Kidney tubule cell (primary cell): ENCODE data around the gene NUPR2.
"Not testable (repeated sequence)": the region's sequence is repeated elsewhere in the genome, so short reads cannot be mapped to it uniquely, and the experiment has no call there.

Source experiments
- DNase-seq: peaks from one replicate; pipeline ENCODE4 v3.0.0-alpha.2; 2018; ENCODE audit warnings: low spot score

The NUPR2 gene

GRCh38 chr7:56086761-56087160, 29.5 kb downstream of the NUPR2 start:
- no peak for DNase-seq

- no peak for DNase-seq
These were observed 32.9 kb downstream of the NUPR2 start for GRCh38 chr7:56083150-56083785.

GRCh38 chr7:56081626-56082340, 34.4 kb downstream of the NUPR2 start:
- no peak for DNase-seq

DNA sequence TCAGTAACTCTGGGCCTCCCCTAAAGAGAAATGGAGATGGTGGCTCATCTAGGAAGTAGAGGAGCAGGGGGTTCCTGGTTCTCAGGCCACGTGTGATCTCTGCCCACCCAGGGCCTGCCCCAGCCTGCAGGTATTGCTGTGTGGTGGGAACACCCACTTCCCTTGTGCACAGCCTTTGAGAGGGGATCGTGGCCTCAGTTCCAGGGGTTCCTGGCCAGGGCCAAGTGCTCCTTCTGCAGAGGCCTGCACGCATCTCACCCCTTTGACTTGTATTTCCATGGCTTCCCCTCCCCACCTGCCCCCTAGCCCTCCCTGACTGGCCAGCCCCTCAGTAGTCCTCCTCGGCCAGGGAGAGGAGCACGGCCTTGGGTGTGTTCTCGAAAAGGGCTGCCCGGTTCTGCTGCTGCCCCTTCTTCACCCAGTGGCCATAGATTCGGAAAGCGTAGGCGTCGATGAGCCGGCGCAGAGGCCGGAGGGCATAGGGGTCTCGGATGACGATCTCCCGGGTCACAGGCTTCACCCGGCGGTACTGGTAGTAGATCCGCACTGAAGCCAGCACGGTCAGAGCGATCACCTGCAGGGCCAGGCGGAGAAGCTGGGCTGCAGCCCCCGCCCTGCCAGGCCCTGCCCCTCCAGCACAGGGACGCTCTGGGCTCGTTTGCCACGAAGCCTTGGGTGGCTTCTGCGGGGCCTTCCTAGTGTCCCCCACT, 35.3 kb downstream of the NUPR2 start:
- not testable (repeated sequence) for DNase-seq

- DNase-seq = no peak
These were observed 36.6 kb downstream of the NUPR2 start for GRCh38 chr7:56079450-56080185.

- no peak for DNase-seq
These were observed 38.0 kb downstream of the NUPR2 start for GRCh38 chr7:56078196-56078595.

GRCh38 chr7:56077681-56078080, 38.5 kb downstream of the NUPR2 start:
- no peak for DNase-seq

- peak; percentile 90 for DNase-seq
These were observed 41.8 kb downstream of the NUPR2 start for GRCh38 chr7:56074371-56074791.

GRCh38 chr7:56066376-56066775, 49.8 kb downstream of the NUPR2 start:
- not testable (repeated sequence) for DNase-seq
